Mononuclear cell (primary cell): ENCODE measurements around the gene HEG1. TPM values are rescaled to one million over a fixed set of nuclear protein-coding genes. Genes with fewer than 3 reads are reported as not detected.
"Not testable (repeated sequence)": the region's sequence is repeated elsewhere in the genome, so short reads cannot be mapped to it uniquely, and the experiment has no call there.

Experiments
- H3K27me3 ChIP-seq: 2 replicates; pipeline ENCODE4 v1.6.0; 2011; ENCODE audit warnings: low read length, control low read depth; ENCODE audit not compliant: insufficient read depth
- H3K4me1 ChIP-seq: 2 replicates; pipeline ENCODE4 v1.5.1; 2011; ENCODE audit warnings: mild to moderate bottlenecking, low read length, control low read depth; ENCODE audit not compliant: insufficient read depth
- H3K4me3 ChIP-seq: 2 replicates; pipeline ENCODE4 v1.5.1; 2011; ENCODE audit warnings: mild to moderate bottlenecking, low read length, moderate library complexity
- H3K9me3 ChIP-seq: 2 replicates; pipeline ENCODE4 v1.5.1; 2011; ENCODE audit warnings: low read depth, mild to moderate bottlenecking, control low read depth, low read length
- total RNA-seq: library from RNA; depleted of rRNA; stranded (reverse); fragments of >200 nt; gene quantifications from one replicate; pipeline ENCODE4 v1.2.3, GENCODE V29; 2012

The HEG1 gene
- 11.0 TPM for total RNA-seq

- H3K4me1 ChIP-seq: peaks cover 45% of the 10 kb centered on the region
- peak within 1 kb of the TSS; percentile 71 for H3K4me3 ChIP-seq
- H3K27me3 ChIP-seq: peaks cover 4% of the 10 kb centered on the region
- no peaks in the 10 kb centered on the region for H3K9me3 ChIP-seq
These were observed at the start of gene HEG1 for GRCh38 chr3:125055913-125056745. TSS of gene HEG1 (minus strand) at chr3:125055997. CDS start at chr3:125055890, 107 bp downstream.

DNA sequence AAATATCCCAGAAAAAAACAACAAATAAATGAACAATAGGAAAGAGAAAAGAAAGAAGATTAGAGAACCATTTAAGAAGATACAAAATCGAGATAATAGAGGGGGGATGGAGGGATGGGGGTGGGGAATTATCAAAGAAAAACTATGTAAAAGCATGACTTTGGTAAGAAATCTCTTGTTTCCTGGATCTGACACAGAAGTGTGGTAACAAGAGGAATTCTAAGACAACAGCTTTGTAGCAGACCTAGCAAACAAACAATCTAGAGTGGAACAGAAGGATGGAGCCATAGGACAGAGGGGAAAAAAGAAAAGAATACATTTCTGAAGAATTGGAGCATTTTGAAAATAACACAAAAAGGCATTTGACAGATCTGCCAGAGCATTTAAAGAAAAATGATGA lies 49.3 kb upstream of the HEG1 start:
- peaks cover 6% of the 10 kb centered on the region for H3K4me1 ChIP-seq
- no peaks in the 10 kb centered on the region for H3K9me3 ChIP-seq
- no peak overlapping the region for H3K4me3 ChIP-seq
- H3K27me3 ChIP-seq: no peaks in the 10 kb centered on the region

DNA sequence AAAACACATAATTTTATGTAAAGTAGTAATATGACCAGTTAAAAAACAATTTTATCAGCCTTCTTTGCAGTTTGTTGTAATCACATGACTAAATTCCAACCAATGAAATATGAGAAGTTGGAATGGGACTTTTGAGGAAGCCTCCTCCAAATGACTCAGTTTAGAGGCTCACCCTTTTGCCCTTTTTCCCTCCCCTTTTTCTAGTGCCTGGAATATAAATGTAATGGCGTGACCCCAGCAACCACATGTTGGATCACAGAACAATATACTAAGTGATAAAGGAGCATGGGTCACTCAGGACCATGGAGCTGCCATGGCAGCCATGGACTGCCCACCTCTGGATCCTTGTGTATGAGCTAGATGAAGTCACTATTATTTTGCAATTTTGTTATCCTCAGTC lies 48.8 kb upstream of the HEG1 start:
- Histone ChIP-seq H3K27me3 (no peaks in the 10 kb centered on the region), H3K4me1 (peaks cover under 1% of the 10 kb centered on the region), H3K4me3 (no peak overlapping the region), H3K9me3 (no peaks in the 10 kb centered on the region)

- Histone ChIP-seq H3K4me1 (no peaks in the 10 kb centered on the region), H3K4me3 (no peak overlapping the region), H3K9me3 (no peaks in the 10 kb centered on the region), H3K27me3 (no peaks in the 10 kb centered on the region)
These were observed 47.6 kb upstream of the HEG1 start for GRCh38 chr3:125103406-125103805.

- Histone ChIP-seq H3K27me3 (no peaks in the 10 kb centered on the region), H3K4me3 (no peak overlapping the region), H3K9me3 (no peaks in the 10 kb centered on the region), H3K4me1 (no peaks in the 10 kb centered on the region)
These were observed 46.7 kb upstream of the HEG1 start for GRCh38 chr3:125102470-125102869.

DNA sequence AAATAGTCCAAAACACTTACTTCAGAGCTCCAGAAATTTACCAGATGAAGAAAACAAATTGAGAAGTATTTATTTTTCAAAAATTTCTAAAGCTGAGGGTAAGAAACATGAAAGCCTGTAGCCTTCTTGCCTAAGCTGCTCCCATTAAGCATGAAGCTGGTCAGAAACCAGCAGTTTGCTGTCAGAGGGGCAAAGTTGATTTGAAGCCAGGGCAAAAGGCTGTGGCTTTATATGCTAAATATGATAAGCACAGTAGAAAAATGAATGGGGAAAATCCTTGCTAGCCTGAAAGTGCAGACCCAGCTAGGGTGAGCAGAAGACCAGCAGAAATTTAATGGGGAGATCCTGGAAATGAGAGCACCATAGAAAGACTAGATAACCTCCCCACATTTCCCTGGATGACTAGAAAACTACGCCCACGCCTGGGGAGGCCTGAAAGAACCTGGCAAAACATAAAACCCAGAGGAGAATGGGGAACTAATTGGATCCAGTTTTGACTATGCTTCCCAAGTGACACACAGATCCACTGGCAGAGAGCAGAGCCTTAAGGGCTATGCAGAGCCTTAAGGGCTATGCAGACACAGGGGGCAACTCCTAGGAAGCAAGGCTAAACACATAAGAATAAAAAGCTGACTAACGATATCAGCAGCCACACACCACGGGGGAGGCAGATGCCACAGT lies 43.0 kb upstream of the HEG1 start:
- Histone ChIP-seq H3K4me3 (no peak overlapping the region), H3K9me3 (no peaks in the 10 kb centered on the region), H3K27me3 (no peaks in the 10 kb centered on the region), H3K4me1 (no peaks in the 10 kb centered on the region)

GRCh38 chr3:125090649-125091048 lies 34.9 kb upstream of the HEG1 start:
- Histone ChIP-seq H3K9me3 (peaks cover 4% of the 10 kb centered on the region), H3K4me3 (no peak overlapping the region), H3K4me1 (no peaks in the 10 kb centered on the region), H3K27me3 (no peaks in the 10 kb centered on the region)

DNA sequence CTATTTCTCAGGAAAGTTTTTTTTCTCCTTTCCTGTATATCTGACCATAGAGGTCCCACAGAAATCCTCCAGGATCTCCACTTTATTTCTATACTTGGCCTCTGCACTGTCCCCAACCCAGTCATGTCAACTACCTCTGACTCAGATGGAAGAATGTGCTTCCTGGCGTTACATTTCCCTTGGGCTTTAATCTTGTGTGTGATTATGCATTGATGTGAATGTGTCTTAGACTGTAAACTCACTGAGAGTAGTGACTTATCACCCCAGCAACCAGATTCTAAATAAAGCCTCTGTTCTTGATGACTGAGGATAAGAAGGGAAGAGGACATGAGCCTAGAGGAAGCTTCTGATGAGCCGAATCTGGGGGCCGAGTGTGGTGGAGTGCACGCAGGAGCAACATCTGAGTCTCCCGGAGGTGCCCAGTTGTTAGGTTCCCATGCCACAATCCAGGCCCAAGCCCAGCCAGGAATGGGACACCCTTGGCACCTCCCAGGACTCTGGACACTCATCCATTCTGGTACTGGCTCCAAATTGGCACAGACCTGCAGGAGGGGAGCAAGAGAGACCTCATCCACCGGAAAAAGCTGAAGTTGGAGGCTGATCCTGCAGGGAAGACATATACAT lies 32.1 kb upstream of the HEG1 start:
- Histone ChIP-seq H3K9me3 (peaks cover 4% of the 10 kb centered on the region), H3K4me3 (no peak overlapping the region), H3K27me3 (no peaks in the 10 kb centered on the region), H3K4me1 (no peaks in the 10 kb centered on the region)

DNA sequence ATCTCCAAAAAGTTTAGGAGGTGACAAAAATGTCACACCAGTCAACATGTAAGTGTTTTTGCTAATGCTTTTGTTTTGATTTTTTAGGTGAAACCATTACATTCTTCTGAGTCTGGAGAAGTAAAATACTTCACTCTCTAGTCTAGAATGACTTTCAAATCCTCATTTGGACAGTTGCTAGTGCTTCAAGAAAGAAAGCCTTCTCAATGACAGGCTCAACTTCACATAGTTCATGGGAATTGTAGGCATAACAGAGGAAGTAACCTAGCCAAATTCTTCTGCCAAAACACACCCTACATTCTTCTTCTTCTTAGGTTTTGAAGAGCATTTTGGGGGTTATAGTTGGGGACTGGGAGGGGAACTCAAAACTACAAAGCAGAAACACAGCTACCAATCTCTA lies 29.4 kb upstream of the HEG1 start:
- no peaks in the 10 kb centered on the region for H3K4me1 ChIP-seq
- H3K9me3 ChIP-seq: no peaks in the 10 kb centered on the region
- H3K4me3 ChIP-seq: no peak overlapping the region
- no peaks in the 10 kb centered on the region for H3K27me3 ChIP-seq

DNA sequence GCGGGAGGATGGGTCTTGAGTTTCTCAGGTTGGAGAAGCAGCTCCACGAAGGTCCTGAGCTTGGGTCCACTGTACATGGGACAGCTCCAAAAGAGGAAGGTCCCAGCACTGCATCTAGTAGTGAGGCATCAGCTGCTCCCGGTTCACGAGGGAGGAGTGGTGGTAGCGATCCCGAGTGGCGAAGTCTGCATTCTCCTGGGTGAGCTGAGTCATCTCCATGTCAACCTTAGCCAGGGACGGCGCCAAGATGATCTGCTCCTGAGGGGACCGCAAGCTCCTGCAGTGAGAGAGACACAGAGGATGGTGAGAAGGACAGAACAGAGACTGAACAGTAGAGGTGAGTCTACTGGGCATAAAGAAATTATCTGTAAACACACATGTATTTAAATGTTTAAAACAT lies 28.0 kb upstream of the HEG1 start:
- Histone ChIP-seq H3K9me3 (no peaks in the 10 kb centered on the region), H3K4me3 (no peak overlapping the region), H3K4me1 (peaks cover 9% of the 10 kb centered on the region), H3K27me3 (no peaks in the 10 kb centered on the region)

DNA sequence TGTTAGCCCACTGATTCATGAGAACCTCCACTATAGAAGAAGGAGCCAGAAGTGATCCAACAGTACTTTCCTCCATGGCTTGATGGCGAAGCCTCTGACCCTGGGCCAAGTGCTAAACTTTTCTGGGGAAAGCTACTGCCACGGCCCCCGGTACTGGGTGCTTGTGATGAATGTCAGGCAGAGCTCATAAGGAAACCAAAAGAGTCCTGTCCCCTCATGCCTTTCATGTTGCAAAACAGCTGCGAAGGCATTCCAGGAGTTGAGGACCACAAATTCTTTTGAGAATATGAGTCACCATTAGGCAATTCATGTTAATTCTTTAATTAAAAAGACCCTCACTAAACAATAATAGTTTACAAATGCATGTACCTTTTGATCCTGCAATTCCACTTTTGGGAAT lies 26.5 kb upstream of the HEG1 start:
- H3K4me3 ChIP-seq, H3K27me3 ChIP-seq, H3K9me3 ChIP-seq: not testable (repeated sequence)
- peaks cover 11% of the 10 kb centered on the region for H3K4me1 ChIP-seq

DNA sequence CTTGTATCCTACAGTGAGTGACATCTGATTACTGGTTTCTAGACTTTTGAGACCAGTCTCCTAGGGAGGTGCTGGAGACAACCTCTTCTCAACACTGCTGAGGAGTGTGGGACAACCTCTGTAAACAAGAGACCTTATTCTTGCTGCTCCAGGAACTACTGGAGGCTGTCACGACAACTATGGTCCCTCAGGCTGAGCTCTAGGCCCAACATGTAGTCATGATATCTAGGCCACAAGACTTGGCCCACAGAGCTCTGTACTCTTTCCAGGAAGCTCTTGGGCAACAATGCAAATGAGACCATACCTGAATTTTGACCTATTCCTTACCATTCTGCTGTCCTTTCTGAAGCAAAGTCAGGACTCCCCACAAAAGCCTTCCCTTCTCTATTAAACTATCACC lies 24.3 kb upstream of the HEG1 start:
- Histone ChIP-seq H3K4me3 (no peak overlapping the region), H3K9me3 (no peaks in the 10 kb centered on the region), H3K4me1 (peaks cover 11% of the 10 kb centered on the region)

GRCh38 chr3:125079675-125080045 lies 23.9 kb upstream of the HEG1 start:
- Histone ChIP-seq H3K4me1 (peaks cover 11% of the 10 kb centered on the region), H3K9me3 (no peaks in the 10 kb centered on the region), H3K27me3 (no peaks in the 10 kb centered on the region), H3K4me3 (no peak overlapping the region)

More for the DNA sequence above, 24.3 kb upstream of the HEG1 start:
- no peaks in the 10 kb centered on the region for H3K27me3 ChIP-seq

DNA sequence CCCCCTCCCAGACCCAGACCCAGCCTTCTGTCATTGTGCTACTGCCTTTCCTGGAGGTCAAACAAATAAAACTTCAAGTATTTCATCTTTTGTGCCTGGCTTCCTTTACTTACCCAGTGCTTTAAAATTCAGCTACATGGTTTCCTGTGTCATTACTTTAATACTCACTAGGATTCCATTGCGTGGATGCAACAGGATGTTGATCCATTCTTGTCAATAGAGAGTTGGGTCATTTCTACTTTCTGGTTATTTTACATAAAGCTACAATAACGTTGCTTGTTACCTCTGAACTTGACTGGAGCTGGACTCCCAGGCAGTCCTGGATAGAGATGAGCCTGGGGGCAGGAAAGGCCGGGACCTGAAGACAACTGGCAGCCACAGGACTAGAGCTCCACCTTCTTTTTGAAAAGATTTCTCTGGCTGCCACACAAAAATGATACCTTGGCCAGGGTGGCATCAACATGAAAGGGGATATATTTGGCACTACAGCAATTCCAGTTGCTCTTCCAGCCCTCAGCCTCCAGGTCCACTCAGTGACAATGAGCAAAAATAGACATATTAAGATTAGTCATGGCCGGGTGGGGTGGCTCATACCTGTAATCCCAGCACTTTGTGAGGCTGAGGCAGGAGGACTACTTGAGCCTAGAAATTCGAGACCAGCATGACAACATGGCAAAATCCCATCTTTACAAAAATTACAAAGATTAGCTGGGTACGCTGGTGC lies 23.3 kb upstream of the HEG1 start:
- peaks cover 11% of the 10 kb centered on the region for H3K4me1 ChIP-seq
- H3K9me3 ChIP-seq: no peaks in the 10 kb centered on the region
- H3K4me3 ChIP-seq: no peak overlapping the region
- H3K27me3 ChIP-seq: no peaks in the 10 kb centered on the region

DNA sequence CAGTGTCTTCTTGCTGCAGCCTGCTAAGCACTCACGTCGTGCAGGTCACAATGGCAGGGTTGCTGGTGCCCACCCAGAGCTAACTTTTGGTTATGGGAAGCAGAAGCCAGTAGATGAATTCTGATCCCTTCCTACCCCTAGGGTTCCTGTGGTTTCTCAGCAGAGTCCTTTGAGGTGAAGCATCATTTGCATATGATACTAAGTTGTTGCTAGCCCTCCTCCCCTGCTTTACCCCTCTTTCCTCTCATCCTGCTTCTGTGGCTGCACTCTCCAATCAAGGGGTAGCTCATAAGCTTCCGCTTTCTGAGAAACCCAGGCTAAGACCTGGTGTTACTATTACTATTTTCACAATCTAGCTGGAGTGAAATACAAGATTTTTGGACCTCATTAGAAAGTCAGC lies 22.1 kb upstream of the HEG1 start:
- no peaks in the 10 kb centered on the region for H3K9me3 ChIP-seq
- H3K4me1 ChIP-seq: peaks cover 11% of the 10 kb centered on the region
- H3K4me3 ChIP-seq: no peak overlapping the region
- no peaks in the 10 kb centered on the region for H3K27me3 ChIP-seq
